ENCODE results near the gene GCSAML.

GCSAML gene

GRCh38 chr1:247574236-247574635 is 25.3 kb downstream of the GCSAML start:
- no peaks in the 10 kb centered on the region for H3K36me3 ChIP-seq
- TF ChIP-seq CTCF (IDR thresholded peaks at IDR 0.05) = no peak
- no peak overlapping the region for H3K4me3 ChIP-seq (ENCODE audit: low read depth in 1 of 2, low read length in 1 of 2)
- H3K27ac ChIP-seq = no peak overlapping the region
- no peaks in the 10 kb centered on the region for H3K9me3 ChIP-seq
- H3K27me3 ChIP-seq = no peaks in the 10 kb centered on the region
- H3K4me1 ChIP-seq (ENCODE audit: control insufficient read depth in 1 of 2, insufficient read depth in 1 of 2, low read depth in 1 of 2, low read length in 1 of 2) = peaks cover 0 to 5% of the 10 kb centered on the region in 2 experiments

- H3K4me3 ChIP-seq (ENCODE audit: low read depth in 1 of 2, low read length in 1 of 2) = no peak overlapping the region
- peaks cover 0 to 5% of the 10 kb centered on the region in 2 experiments for H3K4me1 ChIP-seq (ENCODE audit: control insufficient read depth in 1 of 2, insufficient read depth in 1 of 2, low read depth in 1 of 2, low read length in 1 of 2)
- no peak overlapping the region for H3K27ac ChIP-seq
- no peaks in the 10 kb centered on the region for H3K9me3 ChIP-seq
- no peaks in the 10 kb centered on the region for H3K36me3 ChIP-seq
- no peaks in the 10 kb centered on the region for H3K27me3 ChIP-seq
- TF ChIP-seq CTCF (IDR thresholded peaks at IDR 0.05) = no peak
These were observed 25.7 kb downstream of the GCSAML start for GRCh38 chr1:247574664-247575063.

GRCh38 chr1:247576514-247576913 is 27.6 kb downstream of the GCSAML start:
- H3K4me3 ChIP-seq (ENCODE audit: low read depth in 1 of 2, low read length in 1 of 2) = no peak overlapping the region
- H3K4me1 ChIP-seq (ENCODE audit: control insufficient read depth in 1 of 2, insufficient read depth in 1 of 2, low read depth in 1 of 2, low read length in 1 of 2) = peaks cover 0 to 5% of the 10 kb centered on the region in 2 experiments
- no peak overlapping the region for H3K27ac ChIP-seq
- no peak for TF ChIP-seq CTCF (IDR thresholded peaks at IDR 0.05)
- H3K27me3 ChIP-seq = no peaks in the 10 kb centered on the region
- no peaks in the 10 kb centered on the region for H3K36me3 ChIP-seq
- H3K9me3 ChIP-seq = no peaks in the 10 kb centered on the region

GRCh38 chr1:247578946-247579460 is 30.1 kb downstream of the GCSAML start:
- Histone ChIP-seq H3K36me3 (no peaks in the 10 kb centered on the region), H3K27me3 (no peaks in the 10 kb centered on the region), H3K4me3 (ENCODE audit: low read depth in 1 of 2, low read length in 1 of 2) (no peak overlapping the region), H3K27ac (no peak overlapping the region), H3K4me1 (ENCODE audit: control insufficient read depth in 1 of 2, insufficient read depth in 1 of 2, low read depth in 1 of 2, low read length in 1 of 2) (peaks cover 0 to 5% of the 10 kb centered on the region in 2 experiments), H3K9me3 (no peaks in the 10 kb centered on the region)
- TF ChIP-seq CTCF (IDR thresholded peaks at IDR 0.05) = no peak

GRCh38 chr1:247588060-247588459 is 39.1 kb downstream of the GCSAML start, which contains the start of gene OR2G2:
TSS of gene OR2G2 (plus strand) at chr1:247588360. CDS start at chr1:247588360, 0 bp downstream.
- Histone ChIP-seq H3K4me1 (ENCODE audit: control insufficient read depth in 1 of 2, insufficient read depth in 1 of 2, low read depth in 1 of 2, low read length in 1 of 2) (no peaks in the 10 kb centered on the region), H3K27me3 (no peaks in the 10 kb centered on the region), H3K9me3 (no peaks in the 10 kb centered on the region), H3K36me3 (no peaks in the 10 kb centered on the region), H3K27ac (no peak within 1 kb of the TSS), H3K4me3 (ENCODE audit: low read depth in 1 of 2, low read length in 1 of 2) (no peak within 1 kb of the TSS)
- no peak for TF ChIP-seq CTCF (IDR thresholded peaks at IDR 0.05)

All from neutrophil (primary cell).